Tibial nerve (tissue), 4 donors: ENCODE measurements around the gene PPM1H. TPM values are rescaled to one million over a fixed set of nuclear protein-coding genes. Genes with fewer than 3 reads are reported as not detected.

Source experiments
- DNase-seq, 2 donors: peaks; one replicate each; pipeline ENCODE4 v3.0.0-alpha.2; 2019; ENCODE audit warnings: low spot score in 2 of 2
- H3K27ac ChIP-seq, 4 donors: fragments of 200-600 bp; sonication (generic) in 3 of 4; one replicate each; pipeline ENCODE4 v1.5.1; 2017 to 2019; ENCODE audit warnings: mild to moderate bottlenecking in 1 of 4
- H3K27me3 ChIP-seq, 2 donors: fragments of 200-600 bp; sonication (generic) in 1 of 2; one replicate each; pipeline versions ENCODE4 v1.5.1 to v1.6.0; 2017 to 2019
- H3K36me3 ChIP-seq, 3 donors: fragments of 200-600 bp; sonication (generic); one replicate each; pipeline ENCODE4 v1.5.1; 2018 to 2019
- H3K4me1 ChIP-seq, 4 donors: fragments of 200-600 bp; sonication (generic) in 3 of 4; one replicate each; pipeline ENCODE4 v1.5.1; 2017 to 2019
- H3K4me3 ChIP-seq, 4 donors: fragments of 200-600 bp; sonication (generic) in 3 of 4; one replicate each; pipeline ENCODE4 v1.5.1; 2017 to 2019; ENCODE audit warnings: mild to moderate bottlenecking in 1 of 4, moderate library complexity in 1 of 4
- H3K9me3 ChIP-seq, 4 donors: fragments of 200-600 bp; sonication (generic) in 3 of 4; one replicate each; pipeline ENCODE4 v1.5.1; 2017 to 2019
- EP300 ChIP-seq, 2 donors: sonication (generic); formaldehyde crosslinking; IDR thresholded peaks; one replicate each; pipeline ENCODE4 v1.6.1; 2017; ENCODE audit warnings: antibody characterized with exemption in 2 of 2, mild to moderate bottlenecking in 1 of 2
- POLR2A ChIP-seq, 2 donors: fragments of 450-650 bp; IDR thresholded peaks; one replicate each; pipeline ENCODE4 v1.6.1; 2017; ENCODE audit warnings: antibody characterized with exemption in 2 of 2, mild to moderate bottlenecking in 2 of 2, moderate library complexity in 2 of 2
- WGBS, 2 donors: methylation state at CpG; one replicate each; pipeline ENCODE4 v1.1.5; 2018; 5-methylcytosine and 5-hydroxymethylcytosine counted together
- total RNA-seq, 4 donors: library from RNA; depleted of rRNA; stranded (reverse); fragments of >200 nt; gene quantifications; one replicate each; pipeline ENCODE4 v1.1.0, GENCODE V29; 2016
- TF ChIP-seq, protein P1 (sequence below), 5 experiments: fragments of 200-600 bp in 3 of 5; fragments of 450-650 bp in 2 of 5; sonication (generic) in 3 of 5; IDR thresholded peaks; one replicate each; pipeline ENCODE4 v1.5.1; 2016 to 2019; ENCODE audit warnings: antibody characterized with exemption in 5 of 5, mild to moderate bottlenecking in 3 of 5, moderate library complexity in 2 of 5

Gene PPM1H
- total RNA-seq, 4 donors from 2014 or later, result 0.78 to 2.6 (median 1.3) TPM

DNA sequence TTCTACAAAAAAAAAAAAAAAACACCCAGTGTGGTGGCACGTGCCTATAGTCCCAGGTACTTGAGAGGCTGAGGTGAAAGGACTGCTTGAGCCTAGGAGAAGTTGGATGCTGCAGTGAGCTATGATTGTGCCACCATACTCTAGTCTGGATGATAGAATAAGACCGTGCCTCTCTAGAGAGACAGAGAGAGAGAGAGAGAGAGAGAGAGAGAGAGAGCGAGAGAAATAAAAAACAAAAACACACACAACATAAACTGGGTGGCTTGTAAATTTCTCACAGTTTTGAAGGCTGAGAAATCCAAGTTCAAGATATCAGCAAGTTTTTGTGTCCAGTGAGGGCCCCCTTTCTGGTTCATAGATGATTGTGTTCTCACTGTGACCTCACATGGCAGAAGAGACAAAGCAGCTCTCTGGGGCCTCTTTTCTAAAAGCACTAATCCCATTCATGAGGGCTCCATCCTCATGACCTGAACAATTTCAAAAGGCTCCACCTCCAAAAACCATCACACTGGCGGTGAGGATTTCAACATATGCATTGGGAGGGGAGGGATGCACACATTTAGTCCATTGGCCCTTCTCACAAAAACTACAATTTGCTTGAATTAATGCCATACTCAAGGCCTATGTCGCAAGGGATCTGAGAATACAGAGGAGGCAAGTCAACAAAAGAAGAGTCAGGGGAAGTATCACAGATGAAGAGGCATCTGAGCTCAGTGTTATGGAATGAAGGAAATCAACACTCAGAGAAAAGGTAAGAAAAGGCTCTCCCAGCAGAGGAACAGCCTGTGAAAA lies 94.9 kb downstream of the PPM1H start:
- H3K36me3 ChIP-seq, result no peaks in the 10 kb centered on the region
- H3K27me3 ChIP-seq, result no peaks in the 10 kb centered on the region
- H3K4me3 ChIP-seq, result no peak overlapping the region
- H3K4me1 ChIP-seq, result peaks cover 0 to 6% (median 0%) of the 10 kb centered on the region in 4 donors
- 92% methylated on average over 5 of the region's 5 CpGs for WGBS, 2 donors
- TF ChIP-seq POLR2A (IDR thresholded peaks at IDR 0.05), result no peak
- TF ChIP-seq EP300 (IDR thresholded peaks at IDR 0.05), result no peak
- H3K9me3 ChIP-seq, result no peaks in the 10 kb centered on the region
- no peak overlapping the region for H3K27ac ChIP-seq
- no peak for DNase-seq

DNA sequence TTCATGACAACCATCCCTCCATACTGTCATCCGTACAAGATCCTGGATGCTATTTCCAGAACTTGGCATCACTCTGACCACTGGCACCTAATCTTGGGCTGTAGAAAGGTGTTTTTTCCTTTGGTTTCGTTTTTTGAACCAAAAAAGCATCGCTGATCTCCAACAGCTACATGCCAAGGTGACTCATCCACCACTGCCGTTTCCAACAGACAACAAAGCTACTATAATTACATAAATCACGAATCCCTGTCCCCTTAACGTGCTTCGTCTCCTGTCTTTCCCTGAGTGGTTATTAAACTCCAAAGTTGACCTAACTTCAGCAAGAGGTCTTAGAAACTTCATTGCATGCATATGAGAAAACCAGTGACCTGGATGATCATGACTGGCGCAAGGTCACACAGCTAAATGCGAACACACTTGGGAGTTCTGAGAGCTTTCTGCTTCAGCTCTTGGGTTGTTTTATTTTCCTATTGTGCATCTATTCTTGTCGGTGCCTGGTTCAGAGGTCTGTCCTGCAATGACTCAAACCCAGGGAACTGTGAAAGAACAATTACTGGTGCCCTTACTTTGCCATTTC lies 99.9 kb downstream of the PPM1H start:
- H3K27ac ChIP-seq, result no peak overlapping the region
- no peak for TF ChIP-seq EP300 (IDR thresholded peaks at IDR 0.05)
- TF ChIP-seq, protein P1, sequence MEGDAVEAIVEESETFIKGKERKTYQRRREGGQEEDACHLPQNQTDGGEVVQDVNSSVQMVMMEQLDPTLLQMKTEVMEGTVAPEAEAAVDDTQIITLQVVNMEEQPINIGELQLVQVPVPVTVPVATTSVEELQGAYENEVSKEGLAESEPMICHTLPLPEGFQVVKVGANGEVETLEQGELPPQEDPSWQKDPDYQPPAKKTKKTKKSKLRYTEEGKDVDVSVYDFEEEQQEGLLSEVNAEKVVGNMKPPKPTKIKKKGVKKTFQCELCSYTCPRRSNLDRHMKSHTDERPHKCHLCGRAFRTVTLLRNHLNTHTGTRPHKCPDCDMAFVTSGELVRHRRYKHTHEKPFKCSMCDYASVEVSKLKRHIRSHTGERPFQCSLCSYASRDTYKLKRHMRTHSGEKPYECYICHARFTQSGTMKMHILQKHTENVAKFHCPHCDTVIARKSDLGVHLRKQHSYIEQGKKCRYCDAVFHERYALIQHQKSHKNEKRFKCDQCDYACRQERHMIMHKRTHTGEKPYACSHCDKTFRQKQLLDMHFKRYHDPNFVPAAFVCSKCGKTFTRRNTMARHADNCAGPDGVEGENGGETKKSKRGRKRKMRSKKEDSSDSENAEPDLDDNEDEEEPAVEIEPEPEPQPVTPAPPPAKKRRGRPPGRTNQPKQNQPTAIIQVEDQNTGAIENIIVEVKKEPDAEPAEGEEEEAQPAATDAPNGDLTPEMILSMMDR (IDR thresholded peaks at IDR 0.05), result no peak
- no peak for TF ChIP-seq POLR2A (IDR thresholded peaks at IDR 0.05)
- H3K27me3 ChIP-seq, result no peaks in the 10 kb centered on the region
- H3K36me3 ChIP-seq, result no peaks in the 10 kb centered on the region
- 74 to 78% methylated on average over 10 of the region's 10 CpGs for WGBS, 2 donors
- no peaks in the 10 kb centered on the region for H3K9me3 ChIP-seq
- H3K4me3 ChIP-seq, result no peak overlapping the region
- no peak for DNase-seq
- H3K4me1 ChIP-seq, result no peaks in the 10 kb centered on the region

DNA sequence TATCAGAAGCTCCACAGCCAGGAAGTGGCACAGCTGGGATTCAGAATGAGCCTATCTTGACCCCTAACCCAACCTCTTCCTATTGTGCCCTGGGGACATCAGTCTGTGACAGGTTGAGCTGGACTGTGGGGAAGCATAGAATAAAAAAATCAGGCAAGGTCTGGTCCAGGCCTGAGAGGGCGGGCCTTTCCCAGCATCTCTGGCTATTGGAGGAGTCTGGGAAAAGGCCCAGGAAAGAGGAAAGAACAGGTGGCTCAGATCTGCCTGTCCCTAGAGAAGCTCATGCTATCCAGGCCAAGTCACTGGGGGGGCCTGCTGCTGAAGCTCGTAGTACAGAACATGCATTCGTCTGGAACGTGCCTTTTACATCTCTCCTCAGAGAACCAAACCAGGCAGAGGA lies 100.5 kb downstream of the PPM1H start:
- Histone ChIP-seq H3K27ac (no peak overlapping the region), H3K9me3 (no peaks in the 10 kb centered on the region), H3K27me3 (no peaks in the 10 kb centered on the region), H3K36me3 (no peaks in the 10 kb centered on the region), H3K4me3 (no peak overlapping the region), H3K4me1 (no peaks in the 10 kb centered on the region)
- 74 to 75% methylated on average over 4 of the region's 4 CpGs for WGBS, 2 donors
- TF ChIP-seq EP300 (IDR thresholded peaks at IDR 0.05) (no peak), POLR2A (IDR thresholded peaks at IDR 0.05) (no peak)
- TF ChIP-seq, protein P1 (IDR thresholded peaks at IDR 0.05), result no peak
- DNase-seq, result no peak

DNA sequence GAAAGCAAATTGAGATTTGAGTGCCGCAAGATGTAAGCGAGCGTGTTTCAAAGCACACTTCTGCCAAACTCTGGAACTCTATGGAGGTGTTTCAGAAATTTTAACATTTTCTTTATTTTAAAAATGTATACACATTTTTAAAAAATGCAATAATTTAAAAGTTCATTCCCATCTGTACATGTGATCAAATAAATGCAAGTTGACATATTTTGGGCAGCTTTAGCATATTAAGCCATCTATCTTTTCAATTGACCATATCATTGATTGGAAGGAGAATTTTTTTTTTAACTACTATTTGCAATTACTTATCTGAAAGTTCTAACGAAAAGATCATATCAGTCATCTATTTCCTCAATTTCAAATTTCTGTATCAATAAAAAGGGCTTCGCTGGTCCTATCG lies 101.3 kb downstream of the PPM1H start:
- DNase-seq, result no peak
- no peaks in the 10 kb centered on the region for H3K9me3 ChIP-seq
- WGBS, 2 donors, result 96% methylated on average over 6 of the region's 6 CpGs
- H3K36me3 ChIP-seq, result no peaks in the 10 kb centered on the region
- no peaks in the 10 kb centered on the region for H3K4me1 ChIP-seq
- H3K27me3 ChIP-seq, result no peaks in the 10 kb centered on the region
- TF ChIP-seq, protein P1 (IDR thresholded peaks at IDR 0.05), result no peak
- no peak for TF ChIP-seq POLR2A (IDR thresholded peaks at IDR 0.05)
- H3K4me3 ChIP-seq, result no peak overlapping the region
- no peak overlapping the region for H3K27ac ChIP-seq

DNA sequence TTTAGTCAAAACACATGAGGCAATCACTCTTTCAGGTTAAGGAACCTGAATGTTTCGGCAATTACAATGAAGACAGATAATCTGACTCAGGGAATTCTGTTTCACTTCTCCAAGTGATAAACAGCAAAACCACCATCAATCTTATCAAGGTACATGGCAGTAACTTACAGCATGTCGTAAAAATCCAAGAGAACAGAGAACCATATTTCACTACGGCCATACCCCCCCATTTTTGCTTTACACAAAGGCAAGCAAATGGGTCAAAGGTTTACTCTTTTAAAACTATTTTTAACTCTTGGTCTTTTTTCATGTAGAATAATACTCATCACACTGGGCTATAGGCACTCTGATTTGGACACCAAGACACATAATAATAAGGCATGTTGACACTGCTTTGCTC lies 102.4 kb downstream of the PPM1H start:
- Histone ChIP-seq H3K4me3 (no peak overlapping the region), H3K9me3 (no peaks in the 10 kb centered on the region), H3K27ac (no peak overlapping the region), H3K27me3 (no peaks in the 10 kb centered on the region), H3K4me1 (no peaks in the 10 kb centered on the region), H3K36me3 (no peaks in the 10 kb centered on the region)
- 75 to 88% methylated on average over 3 of the region's 3 CpGs for WGBS, 2 donors
- no peak for TF ChIP-seq EP300 (IDR thresholded peaks at IDR 0.05)
- no peak for DNase-seq

DNA sequence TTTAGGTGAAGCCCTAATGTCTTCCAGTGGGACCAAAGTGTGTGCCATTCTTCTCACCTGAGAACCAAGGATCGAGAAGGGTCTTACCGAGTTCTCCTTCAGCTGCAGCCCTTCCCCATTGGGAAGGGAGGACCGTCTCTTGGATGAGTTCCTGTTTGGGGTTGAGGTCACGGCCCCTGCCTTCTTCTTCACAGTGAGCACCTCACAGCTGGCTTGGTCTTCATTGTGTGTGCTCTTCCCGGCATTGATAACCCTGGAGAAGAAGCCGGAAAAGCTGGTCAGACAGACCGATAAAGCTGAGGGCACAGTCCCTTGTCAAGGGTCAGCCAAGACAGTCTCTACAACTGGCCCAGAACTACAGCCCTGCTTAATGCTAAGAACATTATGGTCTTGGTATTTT lies 102.9 kb downstream of the PPM1H start:
- TF ChIP-seq, protein P1 (IDR thresholded peaks at IDR 0.05), result no peak
- TF ChIP-seq EP300 (IDR thresholded peaks at IDR 0.05) (no peak), POLR2A (IDR thresholded peaks at IDR 0.05) (no peak)
- 87 to 90% methylated on average over 7 of the region's 7 CpGs for WGBS, 2 donors
- Histone ChIP-seq H3K4me1 (no peaks in the 10 kb centered on the region), H3K9me3 (no peaks in the 10 kb centered on the region), H3K27me3 (no peaks in the 10 kb centered on the region), H3K36me3 (no peaks in the 10 kb centered on the region), H3K4me3 (no peak overlapping the region), H3K27ac (no peak overlapping the region)
- no peak for DNase-seq
